HUES64 (cell line): ENCODE results near the gene RBM33.
A peak's percentile ranks its signal among the peaks of the same experiment; 100 is the strongest.

Source experiments
- H3K27ac ChIP-seq: 2 replicates; pipeline ENCODE4 v1.7.0; 2013; ENCODE audit warnings: low read depth, low read length, inconsistent platforms
- H3K27me3 ChIP-seq: 2 replicates; pipeline ENCODE4 v1.6.1; 2013; ENCODE audit warnings: mild to moderate bottlenecking, low read length; ENCODE audit not compliant: insufficient read depth
- H3K36me3 ChIP-seq: 2 replicates; pipeline ENCODE4 v1.6.1; 2013; ENCODE audit warnings: mild to moderate bottlenecking, low read length; ENCODE audit not compliant: insufficient read depth
- H3K4me1 ChIP-seq: 2 replicates; pipeline ENCODE4 v1.6.1; 2013; ENCODE audit warnings: mild to moderate bottlenecking, low read length, moderate library complexity; ENCODE audit not compliant: insufficient read depth
- H3K4me3 ChIP-seq: 2 replicates; pipeline ENCODE4 v1.5.1; 2013; ENCODE audit warnings: mild to moderate bottlenecking, low read length, moderate library complexity
- H3K9ac ChIP-seq: 2 replicates; pipeline ENCODE4 v1.6.1; 2013; ENCODE audit warnings: mild to moderate bottlenecking, low read depth, low read length
- H3K9me3 ChIP-seq: 2 replicates; pipeline ENCODE4 v1.6.1; 2013; ENCODE audit warnings: low read depth, low read length; ENCODE audit not compliant: insufficient read depth
- WGBS: fragments of 150-250, 120-280 bp; methylation state at CpG from one replicate; pipeline ENCODE4 v1.1.7; 2013; ENCODE audit warnings: missing lambda C conversion rate; 5-methylcytosine and 5-hydroxymethylcytosine counted together

Gene RBM33

DNA sequence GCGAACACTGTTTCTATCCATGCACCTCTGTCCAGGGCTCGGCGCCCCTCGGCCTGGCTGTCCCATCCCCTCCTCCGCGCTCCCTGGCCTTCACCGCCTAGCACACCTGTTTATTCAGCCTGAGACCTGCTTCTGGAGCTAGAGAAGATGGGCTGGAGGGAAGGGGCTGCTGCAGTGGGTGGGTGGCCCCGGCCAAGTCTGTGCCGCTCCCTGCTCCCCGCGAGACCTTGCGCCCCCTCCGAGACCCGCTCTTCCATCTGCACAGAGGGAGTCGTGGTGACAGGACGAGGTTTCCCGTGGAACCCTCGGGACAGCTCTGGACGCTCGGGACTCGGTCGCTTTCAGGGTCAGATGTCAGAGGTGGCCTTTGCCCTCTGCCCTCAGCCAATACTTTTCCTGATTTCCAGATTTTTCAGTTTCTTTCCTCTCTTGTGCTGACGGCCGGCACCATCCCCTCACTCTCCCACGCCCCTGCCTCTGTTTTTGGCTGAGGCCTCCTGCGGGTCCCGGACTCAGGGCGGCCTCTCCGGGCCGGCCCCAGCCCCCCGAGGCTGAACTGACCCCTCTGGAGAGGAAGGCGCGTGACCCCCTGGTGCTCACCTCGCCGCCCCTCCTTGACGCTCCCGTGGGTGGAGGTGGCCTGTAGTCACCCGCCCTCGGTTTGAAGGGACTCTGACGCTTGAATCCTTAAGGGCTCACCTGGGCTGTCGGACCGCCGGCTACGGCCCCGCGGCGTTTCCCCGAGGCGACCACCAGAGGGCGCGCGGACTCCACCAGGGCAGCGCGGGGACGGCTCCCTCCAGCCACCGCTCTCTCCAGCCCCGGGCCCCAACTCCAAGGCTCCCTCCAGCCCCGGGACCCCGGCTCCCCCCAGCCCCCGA lies 152.2 kb downstream of the RBM33 start:
- H3K36me3 ChIP-seq, result no peaks in the 10 kb centered on the region
- peaks cover 59% of the 10 kb centered on the region for H3K27me3 ChIP-seq
- H3K9ac ChIP-seq, result no peak overlapping the region
- no peak overlapping the region for H3K4me3 ChIP-seq
- 41% methylated on average over 59 of the region's 60 CpGs for WGBS
- H3K27ac ChIP-seq, result no peak overlapping the region
- no peaks in the 10 kb centered on the region for H3K4me1 ChIP-seq
- no peaks in the 10 kb centered on the region for H3K9me3 ChIP-seq

DNA sequence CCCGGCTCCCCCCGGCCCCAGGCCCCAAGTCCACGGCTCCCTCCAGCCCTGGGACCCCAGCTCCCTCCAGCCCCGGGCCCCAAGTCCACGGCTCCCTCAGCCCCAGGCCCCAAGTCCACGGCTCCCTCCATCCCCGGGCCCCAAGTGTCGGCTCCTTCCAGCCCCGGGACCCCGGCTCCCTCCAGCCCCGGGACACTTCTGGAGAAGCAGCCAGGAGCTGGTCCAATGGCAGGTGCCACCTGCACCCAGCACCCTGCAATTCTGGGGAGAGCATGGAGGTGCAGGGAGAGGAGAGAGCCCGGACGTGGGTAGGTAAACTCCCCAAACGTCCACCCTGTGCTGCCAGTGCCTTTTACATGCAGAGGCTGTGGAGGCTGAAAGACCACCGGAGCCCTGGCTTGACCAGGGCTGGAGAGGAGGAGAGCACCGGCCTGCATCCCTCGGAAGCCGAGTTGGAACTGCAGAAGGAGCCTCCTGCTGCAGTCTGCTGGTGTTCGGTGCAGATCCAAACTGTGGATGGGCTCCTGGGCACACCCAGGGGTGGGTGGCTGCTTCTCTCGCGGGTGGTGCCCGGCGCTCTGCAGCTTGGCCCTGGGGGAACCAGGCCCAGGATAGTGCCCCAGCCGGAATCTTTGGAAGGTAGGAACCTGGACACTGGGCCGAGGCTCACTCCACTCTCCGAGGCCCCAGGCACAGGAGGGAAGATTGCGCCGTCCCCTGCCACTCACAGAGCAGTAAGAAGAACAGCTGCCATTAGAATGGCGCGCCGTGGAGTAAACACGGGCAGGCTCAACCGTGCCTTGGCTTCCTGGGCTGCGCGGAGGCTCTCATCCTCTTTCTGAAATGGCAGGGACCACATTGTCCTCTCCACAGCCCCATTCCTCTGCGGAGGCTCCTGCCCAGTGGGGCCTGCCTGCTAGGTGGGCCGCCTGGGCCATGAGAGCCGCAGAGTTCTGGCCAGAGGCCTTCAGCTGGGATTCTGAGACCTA lies 153.1 kb downstream of the RBM33 start:
- WGBS, result 76% methylated on average over 38 of the region's 38 CpGs
- 0 out of 2 replicates have a peak overlapping the region, but pooled peaks have one; percentile 10 for H3K4me3 ChIP-seq
- peaks cover 68% of the 10 kb centered on the region for H3K27me3 ChIP-seq
- H3K9ac ChIP-seq, result no peak overlapping the region
- H3K4me1 ChIP-seq, result no peaks in the 10 kb centered on the region
- no peak overlapping the region for H3K27ac ChIP-seq
- no peaks in the 10 kb centered on the region for H3K9me3 ChIP-seq
- no peaks in the 10 kb centered on the region for H3K36me3 ChIP-seq

DNA sequence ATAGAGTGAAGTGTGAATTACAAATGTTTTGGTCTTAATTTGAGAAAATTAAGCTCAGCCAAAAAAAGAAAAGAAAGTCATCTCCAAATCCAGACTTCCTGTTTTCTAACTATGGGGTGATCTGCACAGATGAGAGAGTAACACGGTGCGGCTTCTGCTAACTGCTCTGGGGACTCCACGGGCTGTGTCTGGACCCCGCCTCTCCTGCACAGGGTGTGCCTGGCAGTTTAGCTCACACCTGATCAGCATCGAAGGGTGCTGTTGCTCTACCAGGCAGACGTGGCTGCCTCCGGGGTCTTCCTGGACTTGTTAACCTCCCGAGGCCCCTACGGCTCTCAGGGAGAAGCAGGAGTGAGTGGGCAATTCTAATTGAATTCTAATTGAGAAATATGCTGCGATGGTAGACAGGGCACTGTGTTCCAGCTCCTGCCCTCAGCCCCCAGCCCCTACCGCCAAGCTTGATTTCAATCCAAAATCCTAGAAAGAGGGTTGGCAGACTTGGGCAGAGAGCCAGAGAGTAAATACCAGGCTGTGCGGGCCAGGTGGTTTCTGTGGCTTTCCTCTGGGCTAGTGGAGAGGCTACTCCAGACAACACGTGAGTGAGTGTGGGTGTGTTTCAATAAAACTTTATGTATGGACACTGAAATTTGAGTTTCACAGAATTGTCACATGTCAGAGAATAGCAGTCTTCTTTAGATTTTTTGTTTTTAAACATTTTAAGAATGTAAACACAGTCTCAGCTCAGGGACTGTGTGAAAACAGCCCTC lies 154.4 kb downstream of the RBM33 start:
- Histone ChIP-seq H3K4me1 (no peaks in the 10 kb centered on the region), H3K27me3 (peaks cover 81% of the 10 kb centered on the region), H3K36me3 (no peaks in the 10 kb centered on the region), H3K9me3 (no peaks in the 10 kb centered on the region), H3K27ac (no peak overlapping the region), H3K4me3 (no peak overlapping the region), H3K9ac (no peak overlapping the region)
- 93% methylated on average over 13 of the region's 13 CpGs for WGBS

DNA sequence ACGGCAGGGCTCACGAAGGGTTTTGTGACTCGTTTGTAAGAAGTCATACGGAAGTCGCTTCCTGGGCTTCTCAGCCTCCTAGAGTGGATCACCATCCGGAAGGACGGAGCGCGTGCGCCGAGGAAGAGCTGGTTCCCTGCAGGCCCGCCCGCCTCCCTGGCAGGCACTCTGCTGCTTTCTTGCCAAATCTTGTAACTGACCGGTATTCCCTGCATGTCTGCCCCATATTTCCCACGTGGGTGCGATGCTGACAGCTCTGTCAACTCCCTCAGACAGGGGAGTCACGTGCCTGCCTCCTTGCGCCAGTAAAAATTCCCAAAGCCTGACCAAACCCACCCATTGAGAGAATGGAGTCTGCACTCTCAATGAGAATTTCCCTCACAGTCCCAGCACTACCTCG lies 155.1 kb downstream of the RBM33 start:
- H3K27ac ChIP-seq, result no peak overlapping the region
- H3K4me3 ChIP-seq, result no peak overlapping the region
- no peak overlapping the region for H3K9ac ChIP-seq
- H3K4me1 ChIP-seq, result no peaks in the 10 kb centered on the region
- peaks cover 88% of the 10 kb centered on the region for H3K27me3 ChIP-seq
- H3K36me3 ChIP-seq, result no peaks in the 10 kb centered on the region
- WGBS, result 83% methylated on average over 19 of the region's 19 CpGs
- H3K9me3 ChIP-seq, result no peaks in the 10 kb centered on the region

DNA sequence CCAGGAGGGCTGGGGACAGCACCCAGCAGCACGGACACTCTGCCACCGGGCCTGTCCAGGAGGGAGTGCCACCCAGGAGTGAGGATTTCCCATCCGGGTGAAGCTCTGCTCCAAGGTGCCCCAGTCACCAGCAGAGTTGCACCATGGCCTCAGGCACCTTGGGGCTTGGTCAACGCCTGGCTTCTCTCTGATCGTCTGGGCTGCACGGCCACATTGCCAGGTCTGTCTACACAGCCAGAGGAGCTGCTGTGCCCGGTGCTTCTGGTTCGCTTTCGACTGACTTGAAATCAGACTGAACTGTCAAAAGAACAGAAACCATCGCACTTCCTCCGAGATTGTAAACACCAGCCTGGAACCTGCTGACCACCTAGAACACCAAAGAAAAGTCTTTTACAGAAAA lies 155.8 kb downstream of the RBM33 start:
- Histone ChIP-seq H3K4me1 (peaks cover 2% of the 10 kb centered on the region; the same call in 1 of the 2 replicates), H3K27ac (no peak overlapping the region), H3K27me3 (peaks cover 95% of the 10 kb centered on the region), H3K9ac (no peak overlapping the region), H3K4me3 (no peak overlapping the region), H3K36me3 (no peaks in the 10 kb centered on the region), H3K9me3 (no peaks in the 10 kb centered on the region)
- WGBS, result 94% methylated on average over 11 of the region's 11 CpGs

DNA sequence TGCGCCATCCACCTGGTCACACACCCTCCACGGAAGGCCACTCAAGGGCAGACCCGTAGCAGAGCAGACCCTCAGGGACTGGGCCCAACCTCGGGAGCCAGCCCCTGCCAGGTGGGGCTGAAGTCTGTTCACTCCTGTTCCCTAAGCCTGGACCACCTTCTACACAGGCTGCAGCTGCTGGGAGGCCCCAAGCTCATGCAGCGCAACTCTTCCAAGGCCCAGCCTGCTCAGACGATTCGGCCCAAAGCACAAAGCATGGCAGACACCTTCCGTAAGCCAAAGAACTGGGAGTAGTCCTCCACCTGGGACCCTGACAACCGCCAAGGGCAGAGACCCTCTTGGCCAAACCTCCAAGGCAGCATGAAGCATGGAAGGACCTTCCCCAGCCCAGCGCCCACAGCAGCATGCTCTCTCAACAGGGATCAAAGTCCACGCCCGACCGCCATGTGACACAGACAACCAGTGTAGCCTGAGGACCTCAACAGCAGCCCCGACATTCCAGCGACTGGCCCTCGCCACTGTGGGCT lies 156.3 kb downstream of the RBM33 start:
- no peaks in the 10 kb centered on the region for H3K36me3 ChIP-seq
- no peak overlapping the region for H3K27ac ChIP-seq
- H3K9ac ChIP-seq, result no peak overlapping the region
- H3K4me1 ChIP-seq, result peaks cover 3% of the 10 kb centered on the region; the same call in 1 of the 2 replicates
- WGBS, result 91% methylated on average over 16 of the region's 16 CpGs
- no peaks in the 10 kb centered on the region for H3K9me3 ChIP-seq
- H3K4me3 ChIP-seq, result no peak overlapping the region
- peaks cover 97% of the 10 kb centered on the region for H3K27me3 ChIP-seq

DNA sequence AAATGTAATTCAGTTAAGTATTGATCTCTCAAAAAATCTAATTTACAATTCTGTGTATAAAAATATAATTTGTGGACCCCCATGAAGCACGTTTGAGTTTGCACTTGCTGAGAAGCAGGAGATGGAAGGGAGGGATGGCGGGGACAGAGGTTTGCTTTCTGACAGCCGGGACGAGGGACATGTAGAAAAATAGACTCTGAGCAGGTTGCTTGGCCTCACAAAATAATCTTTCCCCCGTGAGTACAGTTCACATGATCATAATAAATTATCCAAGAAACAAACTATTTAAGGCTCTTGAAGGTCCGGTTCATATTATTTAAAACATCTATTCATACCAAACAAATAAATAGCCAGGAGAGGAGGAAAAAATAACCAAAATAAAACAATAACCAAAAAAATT lies 157.8 kb downstream of the RBM33 start:
- Histone ChIP-seq H3K36me3 (no peaks in the 10 kb centered on the region), H3K4me3 (no peak overlapping the region), H3K9me3 (no peaks in the 10 kb centered on the region), H3K4me1 (peaks cover 14% of the 10 kb centered on the region; the same call in 1 of the 2 replicates), H3K9ac (no peak overlapping the region), H3K27ac (no peak overlapping the region), H3K27me3 (peaks cover 100% of the 10 kb centered on the region)
- 76% methylated on average over 6 of the region's 6 CpGs for WGBS

DNA sequence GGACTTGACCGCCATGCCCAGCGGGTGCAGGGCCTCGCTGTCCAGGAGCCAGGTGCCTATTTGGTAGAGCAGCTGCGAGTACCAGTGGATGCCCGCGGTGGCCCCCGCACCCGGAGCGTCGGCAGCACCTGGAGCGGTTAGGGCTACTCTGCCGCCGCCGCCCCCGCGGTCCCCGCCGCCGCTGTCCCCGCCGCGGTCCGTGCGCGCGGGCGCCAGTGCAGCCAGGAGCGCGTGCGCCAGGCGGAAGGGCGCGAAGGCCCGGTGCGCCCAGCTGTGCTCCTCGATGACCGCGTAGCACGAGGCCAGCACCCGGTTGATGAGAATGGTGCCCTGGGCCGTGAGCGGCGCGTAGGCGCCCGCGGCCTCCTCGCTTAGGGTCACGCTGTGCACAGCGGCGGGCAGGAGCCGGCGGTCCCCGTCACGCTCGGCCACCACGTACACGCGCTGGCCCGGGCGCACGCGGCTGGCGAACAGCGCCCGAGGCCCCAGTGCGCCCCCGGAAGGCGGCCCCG lies 158.5 kb downstream of the RBM33 start:
- peak overlapping the region; percentile 46; the same call in 1 of the 2 replicates for H3K4me3 ChIP-seq
- no peak overlapping the region for H3K27ac ChIP-seq
- H3K4me1 ChIP-seq, result peaks cover 20% of the 10 kb centered on the region; the same call in 1 of the 2 replicates
- no peaks in the 10 kb centered on the region for H3K9me3 ChIP-seq
- peaks cover 100% of the 10 kb centered on the region for H3K27me3 ChIP-seq
- H3K36me3 ChIP-seq, result no peaks in the 10 kb centered on the region
- H3K9ac ChIP-seq, result no peak overlapping the region
- WGBS, result 6% methylated on average over 70 of the region's 70 CpGs

DNA sequence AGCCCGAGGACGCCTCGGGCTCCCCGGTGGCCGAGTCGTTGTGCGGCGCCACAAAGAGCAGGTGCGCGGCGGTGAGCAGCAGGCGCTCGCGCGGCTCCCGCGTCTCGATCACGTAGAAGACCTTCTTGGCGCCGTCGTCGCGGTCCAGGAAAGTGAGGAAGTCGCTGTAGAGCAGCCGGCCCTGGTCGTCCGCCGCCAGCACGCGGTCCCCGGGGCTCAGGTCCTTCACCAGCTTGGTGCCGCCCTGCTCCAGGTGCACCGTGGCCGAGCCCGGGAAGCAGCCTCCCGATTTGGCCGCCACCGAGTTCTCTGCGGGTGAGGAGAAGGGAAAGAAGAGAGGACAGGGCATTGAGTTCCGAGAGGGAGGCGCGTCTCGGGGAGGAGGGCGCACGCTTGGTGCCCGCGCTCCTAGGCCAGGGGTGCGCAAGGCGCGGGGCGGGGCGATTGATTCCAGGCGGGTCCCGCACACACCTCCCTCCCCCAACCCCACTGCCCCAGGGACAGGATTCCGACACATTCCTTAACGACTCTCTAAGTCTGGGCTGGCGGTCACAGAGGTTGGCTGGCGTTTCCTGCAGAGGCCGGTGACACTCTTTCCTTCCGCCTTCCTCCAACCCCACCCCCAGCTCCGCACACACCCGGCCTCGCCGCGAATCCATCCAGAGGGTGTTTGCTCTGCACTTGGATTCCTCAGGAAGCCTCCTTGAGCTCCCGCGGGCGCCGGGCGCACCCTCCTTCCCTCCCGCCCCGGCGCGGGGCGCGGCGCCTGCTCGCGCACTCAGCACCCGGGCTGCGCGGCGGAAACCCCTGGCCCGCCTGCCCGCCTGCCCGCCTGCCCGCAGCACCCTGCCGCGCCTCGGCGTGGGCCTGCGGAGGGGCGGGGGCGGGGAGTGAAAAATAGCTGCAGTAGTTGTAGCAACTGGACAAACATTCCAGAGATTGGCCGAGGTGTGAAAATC lies 159.2 kb downstream of the RBM33 start:
- peak overlapping the region; percentile 46 for H3K4me3 ChIP-seq

More for the DNA sequence above, 159.2 kb downstream of the RBM33 start:
- 1% methylated on average over 96 of the region's 96 CpGs for WGBS
- H3K27me3 ChIP-seq, result peaks cover 100% of the 10 kb centered on the region
- H3K27ac ChIP-seq, result no peak overlapping the region; the same call in 1 of the 2 replicates
- H3K4me1 ChIP-seq, result peaks cover 21% of the 10 kb centered on the region
- H3K9ac ChIP-seq, result no peak overlapping the region
- no peaks in the 10 kb centered on the region for H3K9me3 ChIP-seq
- H3K36me3 ChIP-seq, result no peaks in the 10 kb centered on the region
